Measurements from ENCODE around the gene TMEM154.

Gene TMEM154

DNA sequence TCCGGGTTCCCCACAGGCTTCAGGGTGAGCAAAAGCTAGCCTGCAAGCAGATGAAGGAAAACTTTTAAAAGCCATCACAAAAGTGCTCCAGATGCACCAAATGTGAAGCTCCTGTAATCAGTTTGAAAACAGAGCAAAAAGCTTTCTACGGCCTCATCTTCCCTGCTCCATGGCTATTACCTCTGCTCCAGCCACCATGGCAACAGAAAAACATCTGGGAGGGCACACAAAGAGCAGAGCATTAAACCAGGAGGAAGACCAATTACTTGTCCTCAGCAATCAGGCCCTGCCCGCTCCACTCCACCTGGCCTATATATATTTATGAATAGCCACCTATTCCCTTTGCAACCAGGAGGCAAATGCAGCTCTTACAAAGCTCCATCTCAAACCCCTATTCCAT is 33.6 kb downstream of the TMEM154 start:
- Histone ChIP-seq H3K9me3 (replicated peaks in 1 of 11) (no peaks in the 10 kb centered on the region), H3K4me3 (no peak overlapping the region), H3K36me3 (no peaks in the 10 kb centered on the region), H3K27ac (no peak overlapping the region), H3K9ac (no peak overlapping the region), H3K27me3 (no peaks in the 10 kb centered on the region), H4K20me1 (no peaks in the 10 kb centered on the region), H3K4me1 (peaks cover 9 to 39% (median 25%) of the 10 kb centered on the region in 10 experiments), H3K4me2 (peak overlapping the region in 1 of 11 experiments; percentile 47; a peak in 1 of 22 replicates)
- no peak for TF ChIP-seq Cebpa-rat (IDR thresholded peaks at IDR 0.05)

DNA sequence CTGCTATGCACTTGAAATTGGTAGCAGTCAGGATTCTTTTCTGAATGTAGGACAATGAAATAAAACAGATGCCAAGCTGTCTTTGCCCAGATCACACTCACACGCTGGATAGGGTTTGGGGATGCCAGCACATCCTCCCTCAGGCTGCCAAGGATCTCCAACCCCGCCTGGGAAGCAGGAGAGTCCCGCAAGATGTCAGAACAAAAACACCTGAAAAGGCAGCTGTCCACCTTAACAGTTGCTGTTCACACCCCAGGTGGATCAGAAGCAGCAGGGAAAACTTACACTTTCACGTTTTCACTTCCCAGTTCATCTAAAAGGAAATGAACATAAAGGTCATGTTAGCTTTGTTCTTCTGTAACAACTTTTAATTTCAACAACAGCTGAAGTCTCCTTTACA is 35.7 kb downstream of the TMEM154 start:
- Histone ChIP-seq H3K9ac (no peak overlapping the region), H3K4me1 (peaks cover 9 to 51% (median 28%) of the 10 kb centered on the region in 10 experiments), H3K9me3 (replicated peaks in 1 of 11) (no peaks in the 10 kb centered on the region), H4K20me1 (no peaks in the 10 kb centered on the region), H3K4me2 (peak overlapping the region in 8 of 11 experiments; percentile 57 to 80 (median 65); a peak in 13 of 22 replicates), H3K27me3 (no peaks in the 10 kb centered on the region), H3K27ac (peak overlapping the region in 3 of 11 experiments; percentile 9 to 25 (median 13); a peak in 5 of 22 replicates), H3K36me3 (no peaks in the 10 kb centered on the region), H3K4me3 (no peak overlapping the region)
- no peak for TF ChIP-seq Cebpa-rat (IDR thresholded peaks at IDR 0.05)

DNA sequence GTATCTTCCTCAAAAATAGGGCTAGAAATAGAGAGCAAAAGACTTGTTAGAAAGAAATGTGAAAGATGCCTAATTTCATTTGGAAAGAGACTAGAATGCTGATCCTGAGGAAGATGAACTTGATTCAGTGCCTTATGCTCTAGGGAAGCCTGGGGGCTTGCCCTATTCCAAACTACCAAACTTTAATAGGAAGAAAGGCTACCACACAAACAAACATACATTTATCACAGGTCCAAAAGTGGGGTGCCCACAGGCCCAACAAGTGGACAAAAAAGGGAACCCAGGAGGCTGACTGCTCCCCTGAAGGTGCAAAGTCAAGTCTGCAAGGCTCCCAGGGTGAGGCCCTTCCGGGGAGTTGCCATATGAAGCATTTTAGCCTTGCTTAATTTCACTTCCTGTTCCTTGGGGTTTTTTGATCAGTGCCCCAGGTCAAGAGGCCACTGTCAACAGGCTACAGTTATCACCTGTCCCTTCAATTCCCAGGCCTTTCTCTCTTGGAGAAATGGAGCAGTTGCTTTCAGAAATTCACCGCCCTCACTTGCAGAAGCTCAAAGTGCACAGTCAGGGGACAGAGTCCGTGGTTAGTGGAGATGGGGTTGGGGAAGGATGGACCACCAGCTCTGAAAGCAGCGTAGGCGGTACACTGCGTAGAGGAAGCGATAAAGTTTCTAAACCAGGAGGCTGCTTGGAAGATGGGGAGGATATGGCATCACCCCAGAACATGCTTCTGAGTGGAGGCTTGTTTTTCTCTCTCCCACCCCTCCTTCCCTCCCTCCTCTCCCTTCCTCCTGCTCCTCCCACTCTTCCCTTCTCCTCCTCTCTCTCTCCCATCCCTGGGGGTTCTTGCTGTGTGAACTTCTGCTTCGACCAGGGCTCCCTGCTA is 36.4 kb downstream of the TMEM154 start:
- Histone ChIP-seq H3K36me3 (no peaks in the 10 kb centered on the region), H4K20me1 (no peaks in the 10 kb centered on the region), H3K4me3 (no peak overlapping the region), H3K9me3 (replicated peaks in 1 of 11) (no peaks in the 10 kb centered on the region), H3K27ac (peak overlapping the region in 4 of 11 experiments; percentile 9 to 25 (median 16); a peak in 6 of 22 replicates), H3K9ac (no peak overlapping the region), H3K4me1 (peaks cover 9 to 57% (median 29%) of the 10 kb centered on the region in 10 experiments), H3K27me3 (no peaks in the 10 kb centered on the region), H3K4me2 (peak overlapping the region in 10 of 11 experiments; percentile 35 to 80 (median 60); a peak in 20 of 22 replicates)
- TF ChIP-seq Cebpa-rat (IDR thresholded peaks at IDR 0.05), result no peak

DNA sequence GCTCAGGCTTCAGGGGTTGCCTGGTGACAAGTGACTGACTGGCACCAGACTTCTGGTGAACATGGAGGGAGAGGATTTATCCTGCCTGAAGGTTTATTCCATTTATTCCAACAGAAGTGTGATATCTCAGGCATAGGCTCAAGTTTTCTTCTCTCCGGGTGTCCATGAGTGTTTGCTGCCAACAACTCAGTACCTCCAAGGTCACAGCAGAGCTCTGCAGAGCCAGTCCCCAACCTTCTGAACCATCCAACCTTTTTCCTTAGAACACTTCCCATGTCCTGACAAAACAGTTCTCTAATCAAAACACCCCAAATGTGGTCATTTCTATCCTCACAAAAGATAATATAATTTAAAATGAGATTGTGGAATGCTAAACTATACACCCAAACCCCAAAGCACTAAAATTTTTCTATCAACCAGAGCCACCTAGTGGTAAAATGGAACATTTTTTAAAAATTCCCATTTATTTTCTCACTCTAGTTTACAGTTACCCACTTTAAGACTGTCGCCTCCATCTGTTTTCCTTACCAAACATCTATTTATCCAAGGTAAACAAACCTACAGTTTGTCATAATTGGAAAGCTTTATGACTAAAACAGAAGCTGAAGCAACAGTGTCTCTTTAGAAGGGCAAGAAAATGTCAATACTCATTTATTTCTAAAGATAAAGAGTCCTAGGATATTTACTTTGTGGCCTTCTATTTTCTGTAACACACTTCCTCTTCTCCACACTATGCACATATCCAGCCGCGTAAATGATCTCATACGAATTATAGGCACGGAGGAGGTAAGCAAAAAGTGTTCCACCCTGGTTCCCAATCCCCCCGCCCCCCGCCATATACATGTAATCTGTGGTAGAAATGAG is 39.5 kb downstream of the TMEM154 start:
- Histone ChIP-seq H3K27ac (peak overlapping the region in 4 of 11 experiments; percentile 0 to 27 (median 22); a peak in 4 of 22 replicates), H3K36me3 (no peaks in the 10 kb centered on the region), H3K4me2 (0 out of 22 replicates have a peak overlapping the region, but pooled peaks of 1 of the 11 experiments have one; percentile 4), H3K4me3 (no peak overlapping the region), H3K4me1 (peaks cover 8 to 75% (median 26%) of the 10 kb centered on the region in 10 experiments), H4K20me1 (no peaks in the 10 kb centered on the region), H3K27me3 (no peaks in the 10 kb centered on the region), H3K9ac (no peak overlapping the region), H3K9me3 (replicated peaks in 1 of 11) (no peaks in the 10 kb centered on the region)
- TF ChIP-seq Cebpa-rat (IDR thresholded peaks at IDR 0.05), result no peak

DNA sequence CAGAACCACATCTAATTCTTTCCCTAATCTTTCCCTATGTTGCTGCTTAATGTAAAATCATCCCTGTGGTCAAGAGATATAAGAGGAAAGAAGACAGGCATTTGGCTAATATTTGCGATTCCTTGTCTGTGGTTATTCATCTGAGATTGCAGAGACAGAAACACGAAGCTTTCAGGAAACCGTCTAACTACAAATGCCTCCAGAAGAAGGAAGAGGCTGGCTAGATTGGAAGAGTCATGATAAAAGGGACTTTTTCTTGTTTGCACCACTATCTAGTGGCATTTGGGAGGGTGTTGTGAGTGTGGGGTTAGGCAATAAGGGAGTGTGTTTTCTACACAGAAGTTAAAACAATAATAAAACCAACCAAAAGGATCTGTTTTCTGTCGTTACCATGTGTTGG is 43.9 kb downstream of the TMEM154 start:
- Histone ChIP-seq H3K9me3 (replicated peaks in 1 of 11) (0 out of 22 replicates have a peak, but pooled peaks cover 0 to 4% (median 0%) of the 10 kb centered on the region in 11 experiments), H3K4me3 (no peak overlapping the region), H3K4me2 (peak overlapping the region in 6 of 11 experiments; percentile 1 to 68 (median 35); a peak in 8 of 22 replicates), H3K27ac (peak overlapping the region in 4 of 11 experiments; percentile 3 to 68 (median 58); a peak in 7 of 22 replicates), H3K27me3 (no peaks in the 10 kb centered on the region), H3K9ac (peak overlapping the region in 1 of 11 experiments; percentile 28; a peak in 1 of 22 replicates), H3K36me3 (no peaks in the 10 kb centered on the region), H3K4me1 (peaks cover 0 to 53% (median 2%) of the 10 kb centered on the region in 10 experiments; a peak in 8 of 20 replicates), H4K20me1 (no peaks in the 10 kb centered on the region)
- TF ChIP-seq Cebpa-rat (IDR thresholded peaks at IDR 0.05), result no peak

GRCh38 chr4:152634110-152634760 is 45.6 kb downstream of the TMEM154 start:
- Histone ChIP-seq H3K27me3 (no peaks in the 10 kb centered on the region), H3K9ac (no peak overlapping the region), H3K27ac (no peak overlapping the region), H3K4me3 (no peak overlapping the region), H3K4me1 (peaks cover 0 to 50% (median 2%) of the 10 kb centered on the region in 10 experiments; a peak in 7 of 20 replicates), H4K20me1 (no peaks in the 10 kb centered on the region), H3K4me2 (no peak overlapping the region), H3K9me3 (replicated peaks in 1 of 11) (0 out of 22 replicates have a peak, but pooled peaks cover 0 to 4% (median 0%) of the 10 kb centered on the region in 11 experiments), H3K36me3 (no peaks in the 10 kb centered on the region)
- TF ChIP-seq Cebpa-rat (IDR thresholded peaks at IDR 0.05), result no peak

DNA sequence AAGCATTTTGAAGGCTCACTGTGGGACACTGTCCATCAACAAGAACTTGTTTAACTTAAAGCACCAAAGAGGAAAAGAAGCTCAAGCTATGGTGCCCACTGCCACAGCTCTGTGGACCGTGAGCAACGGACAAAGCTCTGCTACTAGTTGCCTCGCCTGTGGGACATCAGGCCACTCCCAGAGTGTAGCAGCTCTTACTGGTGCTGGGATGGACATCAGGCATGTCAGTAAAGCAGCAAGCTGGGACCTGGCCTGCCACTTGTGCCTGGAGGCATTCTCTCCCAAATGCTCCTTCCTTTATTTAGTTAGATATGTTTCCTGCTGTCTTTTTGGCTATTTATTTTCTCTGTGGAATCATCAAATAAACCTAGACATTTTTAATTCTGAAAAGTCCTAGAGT is 46.7 kb downstream of the TMEM154 start:
- 0 out of 22 replicates have a peak, but pooled peaks cover 0 to 4% (median 0%) of the 10 kb centered on the region in 11 experiments for H3K9me3 ChIP-seq (replicated peaks in 1 of 11)
- H3K4me3 ChIP-seq, result no peak overlapping the region
- no peak for TF ChIP-seq Cebpa-rat (IDR thresholded peaks at IDR 0.05)
- H3K27me3 ChIP-seq, result no peaks in the 10 kb centered on the region
- H3K4me1 ChIP-seq, result peaks cover 0 to 40% (median 2%) of the 10 kb centered on the region in 10 experiments; a peak in 7 of 20 replicates
- no peaks in the 10 kb centered on the region for H3K36me3 ChIP-seq
- no peak overlapping the region for H3K9ac ChIP-seq
- H4K20me1 ChIP-seq, result no peaks in the 10 kb centered on the region
- H3K27ac ChIP-seq, result no peak overlapping the region
- H3K4me2 ChIP-seq, result no peak overlapping the region

GRCh38 chr4:152630324-152630723 is 49.5 kb downstream of the TMEM154 start:
- H3K27ac ChIP-seq, result no peak overlapping the region
- 0 out of 22 replicates have a peak, but pooled peaks cover 0 to 4% (median 0%) of the 10 kb centered on the region in 11 experiments for H3K9me3 ChIP-seq (replicated peaks in 1 of 11)
- TF ChIP-seq Cebpa-rat (IDR thresholded peaks at IDR 0.05), result no peak
- H3K4me1 ChIP-seq, result peaks cover 0 to 12% (median 0%) of the 10 kb centered on the region in 10 experiments; a peak in 5 of 20 replicates
- no peaks in the 10 kb centered on the region for H4K20me1 ChIP-seq
- no peak overlapping the region for H3K9ac ChIP-seq
- no peak overlapping the region for H3K4me3 ChIP-seq
- peaks cover 0 to 3% (median 0%) of the 10 kb centered on the region in 11 experiments; a peak in 1 of 22 replicates for H3K36me3 ChIP-seq
- H3K27me3 ChIP-seq, result no peaks in the 10 kb centered on the region
- H3K4me2 ChIP-seq, result no peak overlapping the region

All from BLaER1 treated with 17β-estradiol and CSF1 and Interleukin-3, amounts not matched to agents 10 nM and 100 nM (cell line).